HepG2 (cell line): ENCODE measurements around the gene BABAM2. TPM values are rescaled to one million over a fixed set of nuclear protein-coding genes. Genes with fewer than 3 reads are reported as not detected.

Source experiments
- CBX1 ChIP-seq: IDR thresholded peaks from one replicate; pipeline ENCODE4 v1.6.1; 2016; ENCODE audit warnings: antibody characterized with exemption, low read depth
- DR1 ChIP-seq: sonication (generic); formaldehyde crosslinking; IDR thresholded peaks from 2 replicates; pipeline ENCODE4 v1.8.0; 2021; ENCODE audit warnings: mild to moderate bottlenecking, missing genetic modification reagents, inconsistent platforms
- E2F2 ChIP-seq: sonication (generic); formaldehyde crosslinking; IDR thresholded peaks from 2 replicates; pipeline ENCODE4 v1.4.0; 2020; ENCODE audit warnings: missing genetic modification reagents, borderline replicate concordance
- FOXA3 ChIP-seq: IDR thresholded peaks from 2 replicates; pipeline ENCODE4 v1.6.1; 2016; ENCODE audit warnings: missing genetic modification reagents, missing compliant biosample characterization
- FOXP4 ChIP-seq: sonication (generic); formaldehyde crosslinking; IDR thresholded peaks from 2 replicates; pipeline ENCODE4 v1.4.0; 2020; ENCODE audit warnings: missing genetic modification reagents
- KDM3A ChIP-seq: IDR thresholded peaks from 2 replicates; pipeline ENCODE4 v1.6.1; 2018; ENCODE audit warnings: low read depth, missing compliant biosample characterization
- MXI1 ChIP-seq: IDR thresholded peaks from 3 replicates; pipeline ENCODE4 v1.6.1; 2012; ENCODE audit warnings: low read depth, low read length, inconsistent platforms, borderline replicate concordance
- PAXIP1 ChIP-seq: sonication (generic); formaldehyde crosslinking; conservative IDR thresholded peaks from 2 replicates; pipeline ENCODE4 v1.4.0; 2020; ENCODE audit warnings: mild to moderate bottlenecking, missing genetic modification reagents, moderate library complexity
- TBX2 ChIP-seq: sonication (generic); formaldehyde crosslinking; IDR thresholded peaks from 2 replicates; pipeline ENCODE4 v1.5.0; 2020; ENCODE audit warnings: missing genetic modification reagents, mild to moderate bottlenecking, borderline replicate concordance
- XRCC5 ChIP-seq: fragments of 200-400 bp; formaldehyde crosslinking; optimal IDR thresholded peaks from 2 replicates; pipeline ENCODE3; 2017; ENCODE audit warnings: mild to moderate bottlenecking, low read length
- ZBTB34 ChIP-seq: sonication (generic); formaldehyde crosslinking; IDR thresholded peaks from 2 replicates; pipeline ENCODE4 v1.8.0; 2022; ENCODE audit warnings: mild to moderate bottlenecking, missing genetic modification reagents
- ZBTB37 ChIP-seq: sonication (generic); formaldehyde crosslinking; IDR thresholded peaks from 2 replicates; pipeline ENCODE4 v1.4.0; 2020; ENCODE audit warnings: mild to moderate bottlenecking, missing genetic modification reagents
- ZZZ3 ChIP-seq: sonication (generic); formaldehyde crosslinking; IDR thresholded peaks from 2 replicates; pipeline ENCODE4 v1.4.0; 2020; ENCODE audit warnings: missing genetic modification reagents, mild to moderate bottlenecking, borderline replicate concordance
- polyA plus RNA-seq, 8 experiments: library from polyadenylated mRNA; depleted of rRNA in 3 of 8; stranded (reverse) in 7 of 8; unstranded in 1 of 8; fragments of >200 nt; fragmentation: Illumina TruSeq in 4 of 8; extraction: Trizol in 4 of 8; gene quantifications; 2 replicates each; pipeline versions ENCODE4 v1.2.1 to v1.2.3, GENCODE V29; 2011 to 2016; ENCODE audit warnings: low read depth in 4 of 8, missing spikeins in 1 of 8, mixed read lengths in 1 of 8; ENCODE audit not compliant: insufficient read depth in 1 of 8
- total RNA-seq, 5 experiments: library from RNA; depleted of rRNA; stranded (reverse); fragments of >200 nt; fragmentation: Illumina TruSeq; extraction: Trizol; gene quantifications; 2 replicates each; pipeline ENCODE4 v1.2.3, GENCODE V29; 2016; ENCODE audit warnings: low read depth in 1 of 5
- TF ChIP-seq, protein P1 (sequence below): sonication (generic); formaldehyde crosslinking; IDR thresholded peaks from 2 replicates; pipeline ENCODE4 v1.8.1; 2023; ENCODE audit warnings: mild to moderate bottlenecking, missing genetic modification reagents
- TF ChIP-seq, protein P2 (sequence below): sonication (generic); formaldehyde crosslinking; IDR thresholded peaks from 2 replicates; pipeline ENCODE4 v1.5.0; 2020; ENCODE audit warnings: mild to moderate bottlenecking, missing genetic modification reagents, moderate library complexity

BABAM2 gene
- total and polyA plus RNA-seq, 2 of the 13 experiments (the other 11 are each of a cell fraction or from before 2014, with no cell fraction given) = 24.9 to 28.0 TPM

DNA sequence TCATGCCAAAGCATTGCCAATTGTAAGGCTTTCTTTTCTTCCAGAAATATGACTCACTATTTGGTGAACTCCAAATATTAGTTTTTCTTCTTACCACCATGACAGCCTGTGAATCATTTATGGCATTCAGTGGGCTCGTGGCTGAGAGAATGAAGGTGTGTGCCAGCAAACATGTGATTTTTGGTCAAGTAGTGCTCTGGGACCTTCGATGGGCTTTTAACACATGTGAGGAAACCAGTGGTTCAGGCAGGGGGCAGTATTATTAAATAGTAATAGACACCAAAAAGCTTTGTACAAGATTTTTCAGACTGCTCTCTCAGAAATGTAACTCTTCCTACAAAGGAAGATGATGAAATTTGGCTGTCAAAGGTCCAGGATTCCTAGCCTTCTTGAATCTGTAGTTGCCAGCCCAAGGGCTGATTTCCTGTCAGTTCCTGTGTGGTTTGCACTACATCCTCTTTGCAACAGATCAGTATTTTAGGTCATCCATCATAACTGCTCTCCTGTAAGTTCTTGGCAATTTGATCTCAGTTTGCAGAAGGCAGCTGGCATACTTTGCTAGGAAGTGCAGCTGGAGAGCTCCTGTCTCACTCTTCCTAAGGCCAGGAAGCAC lies 64.3 kb downstream of the BABAM2 start (continued):
- TF ChIP-seq PAXIP1 (CRISPR knock-in tag) = 0 out of 2 replicates have a peak, but pooled peaks have one; percentile 20
- TF ChIP-seq, protein P1, sequence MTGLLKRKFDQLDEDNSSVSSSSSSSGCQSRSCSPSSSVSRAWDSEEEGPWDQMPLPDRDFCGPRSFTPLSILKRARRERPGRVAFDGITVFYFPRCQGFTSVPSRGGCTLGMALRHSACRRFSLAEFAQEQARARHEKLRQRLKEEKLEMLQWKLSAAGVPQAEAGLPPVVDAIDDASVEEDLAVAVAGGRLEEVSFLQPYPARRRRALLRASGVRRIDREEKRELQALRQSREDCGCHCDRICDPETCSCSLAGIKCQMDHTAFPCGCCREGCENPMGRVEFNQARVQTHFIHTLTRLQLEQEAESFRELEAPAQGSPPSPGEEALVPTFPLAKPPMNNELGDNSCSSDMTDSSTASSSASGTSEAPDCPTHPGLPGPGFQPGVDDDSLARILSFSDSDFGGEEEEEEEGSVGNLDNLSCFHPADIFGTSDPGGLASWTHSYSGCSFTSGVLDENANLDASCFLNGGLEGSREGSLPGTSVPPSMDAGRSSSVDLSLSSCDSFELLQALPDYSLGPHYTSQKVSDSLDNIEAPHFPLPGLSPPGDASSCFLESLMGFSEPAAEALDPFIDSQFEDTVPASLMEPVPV (CRISPR knock-in tag) = no peak
- no peak for TF ChIP-seq KDM3A (CRISPR knock-in tag)
- peak; percentile 39 for TF ChIP-seq XRCC5
- TF ChIP-seq CBX1 = no peak
- peak; percentile 5; the same call in 1 of the 2 replicates for TF ChIP-seq FOXA3 (CRISPR knock-in tag)
- TF ChIP-seq ZZZ3 (CRISPR knock-in tag) = no peak
- no peak for TF ChIP-seq DR1
- TF ChIP-seq TBX2 (CRISPR knock-in tag) = no peak
- TF ChIP-seq, protein P2, sequence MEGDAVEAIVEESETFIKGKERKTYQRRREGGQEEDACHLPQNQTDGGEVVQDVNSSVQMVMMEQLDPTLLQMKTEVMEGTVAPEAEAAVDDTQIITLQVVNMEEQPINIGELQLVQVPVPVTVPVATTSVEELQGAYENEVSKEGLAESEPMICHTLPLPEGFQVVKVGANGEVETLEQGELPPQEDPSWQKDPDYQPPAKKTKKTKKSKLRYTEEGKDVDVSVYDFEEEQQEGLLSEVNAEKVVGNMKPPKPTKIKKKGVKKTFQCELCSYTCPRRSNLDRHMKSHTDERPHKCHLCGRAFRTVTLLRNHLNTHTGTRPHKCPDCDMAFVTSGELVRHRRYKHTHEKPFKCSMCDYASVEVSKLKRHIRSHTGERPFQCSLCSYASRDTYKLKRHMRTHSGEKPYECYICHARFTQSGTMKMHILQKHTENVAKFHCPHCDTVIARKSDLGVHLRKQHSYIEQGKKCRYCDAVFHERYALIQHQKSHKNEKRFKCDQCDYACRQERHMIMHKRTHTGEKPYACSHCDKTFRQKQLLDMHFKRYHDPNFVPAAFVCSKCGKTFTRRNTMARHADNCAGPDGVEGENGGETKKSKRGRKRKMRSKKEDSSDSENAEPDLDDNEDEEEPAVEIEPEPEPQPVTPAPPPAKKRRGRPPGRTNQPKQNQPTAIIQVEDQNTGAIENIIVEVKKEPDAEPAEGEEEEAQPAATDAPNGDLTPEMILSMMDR (CRISPR knock-in tag) = peak; percentile 34
- TF ChIP-seq ZBTB37 (CRISPR knock-in tag) = peak; percentile 93
- TF ChIP-seq MXI1 = peak; percentile 22; the same call in 1 of the 3 replicates
- no peak for TF ChIP-seq FOXP4 (CRISPR knock-in tag)
- TF ChIP-seq E2F2 (CRISPR knock-in tag) = no peak
- peak; percentile 29; the same call in 1 of the 2 replicates for TF ChIP-seq ZBTB34 (CRISPR knock-in tag)
